Measurements from ENCODE around the gene ATP6V0D1. TPM values are rescaled to one million over a fixed set of nuclear protein-coding genes. Genes with fewer than 3 reads are reported as not detected.
A peak's percentile ranks its signal among the peaks of the same experiment; 100 is the strongest.

The ATP6V0D1 gene
- polyA plus RNA-seq, 3 donors = 354 to 687 (median 631) TPM

GRCh38 chr16:67459861-67460150 is 21.2 kb downstream of the ATP6V0D1 start:
- H3K27me3 Mint-ChIP-seq (ENCODE audit: low read depth in 3 of 3) = no peaks in the 10 kb centered on the region
- Histone ChIP-seq H3K4me2 (replicated peaks; ENCODE audit: extremely low read depth, low read length, poor library complexity, severe bottlenecking) (no peak overlapping the region), H2AFZ (ENCODE audit: insufficient read depth, low read depth, low read length, poor library complexity, severe bottlenecking) (no peak overlapping the region), H3K4me3 (replicated peaks in 1 of 3; ENCODE audit: low read depth in 2 of 3, low read length in 3 of 3) (no peak overlapping the region), H4K20me1 (ENCODE audit: insufficient read depth, low read length) (peaks cover 100% of the 10 kb centered on the region), H3K79me2 (ENCODE audit: insufficient read depth, low read length) (peaks cover 100% of the 10 kb centered on the region), H3K9ac (ENCODE audit: insufficient read depth, low read length, poor library complexity, severe bottlenecking) (no peak overlapping the region), H3K4me1 (ENCODE audit: control insufficient read depth in 1 of 2, insufficient read depth in 2 of 2, low read length in 2 of 2) (peaks cover 10 to 22% of the 10 kb centered on the region in 2 donors), H3K9me3 (replicated peaks in 1 of 2; ENCODE audit: control insufficient read depth in 1 of 2, insufficient read depth in 1 of 2, low read length in 2 of 2) (no peaks in the 10 kb centered on the region), H3K27ac (ENCODE audit: low read depth in 1 of 2, low read length in 2 of 2) (peak overlapping the region in 1 of 2 donors; percentile 61), H3K36me3 (replicated peaks in 1 of 2; ENCODE audit: control insufficient read depth in 1 of 2, insufficient read depth in 2 of 2, low read length in 2 of 2) (peaks cover 64 to 95% of the 10 kb centered on the region in 2 donors), H3K27me3 (ENCODE audit: control insufficient read depth in 2 of 2, insufficient read depth in 2 of 2, low read length in 2 of 2) (no peaks in the 10 kb centered on the region)
- H3K27ac Mint-ChIP-seq = peak overlapping the region in 3 of 7 donors; percentile 35 to 80 (median 50)
- H3K36me3 Mint-ChIP-seq = peaks cover 40 to 82% of the 10 kb centered on the region in 2 donors
- peaks cover 39% of the 10 kb centered on the region for H3K4me1 Mint-ChIP-seq
- intact Hi-C loops (cut with micrococcal nuclease) = no loop called here
- 94% methylated on average over 3 of the region's 3 CpGs for WGBS (ENCODE audit: insufficient coverage)
- no peak for DNase-seq
- TF ChIP-seq CTCF (IDR thresholded peaks at IDR 0.05) = no peak
- H3K4me3 Mint-ChIP-seq = no peak overlapping the region
- no peaks in the 10 kb centered on the region for H3K9me3 Mint-ChIP-seq

- DNase-seq = no peak
- no peak overlapping the region for H3K4me2 ChIP-seq (replicated peaks; ENCODE audit: extremely low read depth, low read length, poor library complexity, severe bottlenecking)
- peak overlapping the region in 1 of 2 donors; percentile 61 for H3K27ac ChIP-seq (ENCODE audit: low read depth in 1 of 2, low read length in 2 of 2)
- 84% methylated on average over 5 of the region's 7 CpGs for WGBS (ENCODE audit: insufficient coverage)
- H3K4me3 ChIP-seq (replicated peaks in 1 of 3; ENCODE audit: low read depth in 2 of 3, low read length in 3 of 3) = no peak overlapping the region
- H4K20me1 ChIP-seq (ENCODE audit: insufficient read depth, low read length) = peaks cover 100% of the 10 kb centered on the region
- Mint-ChIP-seq H3K4me1 (peaks cover 39% of the 10 kb centered on the region), H3K4me3 (no peak overlapping the region), H3K27ac (peak overlapping the region in 1 of 7 donors; percentile 48), H3K27me3 (ENCODE audit: low read depth in 3 of 3) (no peaks in the 10 kb centered on the region), H3K9me3 (no peaks in the 10 kb centered on the region), H3K36me3 (peaks cover 40 to 84% of the 10 kb centered on the region in 2 donors)
- H3K79me2 ChIP-seq (ENCODE audit: insufficient read depth, low read length) = peaks cover 100% of the 10 kb centered on the region
- peaks cover 10 to 22% of the 10 kb centered on the region in 2 donors for H3K4me1 ChIP-seq (ENCODE audit: control insufficient read depth in 1 of 2, insufficient read depth in 2 of 2, low read length in 2 of 2)
- peaks cover 61 to 93% of the 10 kb centered on the region in 2 donors for H3K36me3 ChIP-seq (replicated peaks in 1 of 2; ENCODE audit: control insufficient read depth in 1 of 2, insufficient read depth in 2 of 2, low read length in 2 of 2)
- H3K9me3 ChIP-seq (replicated peaks in 1 of 2; ENCODE audit: control insufficient read depth in 1 of 2, insufficient read depth in 1 of 2, low read length in 2 of 2) = no peaks in the 10 kb centered on the region
- no peak overlapping the region for H3K9ac ChIP-seq (ENCODE audit: insufficient read depth, low read length, poor library complexity, severe bottlenecking)
- intact Hi-C loops (cut with micrococcal nuclease) = no loop called here
- no peak overlapping the region for H2AFZ ChIP-seq (ENCODE audit: insufficient read depth, low read depth, low read length, poor library complexity, severe bottlenecking)
- no peak for TF ChIP-seq CTCF (IDR thresholded peaks at IDR 0.05)
- H3K27me3 ChIP-seq (ENCODE audit: control insufficient read depth in 2 of 2, insufficient read depth in 2 of 2, low read length in 2 of 2) = no peaks in the 10 kb centered on the region
Measured at GRCh38 chr16:67459066-67459860, 21.7 kb downstream of the ATP6V0D1 start.
